GM12878 (cell line): ENCODE data around the gene RIPK3. TPM values are rescaled to one million over a fixed set of nuclear protein-coding genes. Genes with fewer than 3 reads are reported as not detected.

ENCODE experiments used
- ATAC-seq: fragments of 200-7000 bp; cut with Tn5 transposase; 3 replicates; pipeline ENCODE4 v1.9.1; 2020; ENCODE audit warnings: mild to moderate bottlenecking, moderate library complexity
- BruUV-seq: library from RNA; stranded (reverse); fragments of 400-500 nt; replicated peaks from 2 replicates; lab custom pipeline; 2021; lab: Mats Ljungman, UMichigan
- CTCF ChIA-PET: fragments of 300-600 bp; sonication (Branson Sonifier 250); formaldehyde crosslinking; extraction: SDS; loops from one replicate; lab custom pipeline; 2021; ENCODE audit warnings: inconsistent platforms; lab: Yijun Ruan, JAX
- POLR2A ChIA-PET: fragments of 350-600 bp; formaldehyde crosslinking; extraction: SDS; loops from one replicate; lab custom pipeline; 2021; ENCODE audit warnings: inconsistent platforms; lab: Charles Lee
- RAD21 ChIA-PET: fragments of 300-600 bp; sonication (Branson Sonifier 250); formaldehyde crosslinking; loops from one replicate; lab custom pipeline; 2023; ENCODE audit warnings: antibody characterized with exemption; ENCODE audit not compliant: unreplicated experiment; lab: Charles Lee
- SMC1A ChIA-PET: fragments of 300-600 bp; sonication (Branson Sonifier 250); formaldehyde crosslinking; loops from one replicate; lab custom pipeline; 2023; ENCODE audit not compliant: unreplicated experiment, uncharacterized antibody; lab: Charles Lee
- DNase-seq: peaks from one replicate; pipeline ENCODE4 v3.0.0-alpha.2; 2011; ENCODE audit warnings: low read depth, low spot score
- FAIRE-seq: peaks from 3 replicates; lab custom pipeline; 2011; peaks lifted over from hg19 to GRCh38; lab: Jason Lieb, UNC
- H2AFZ ChIP-seq: 2 replicates; pipeline ENCODE4 v1.6.0; 2011; ENCODE audit warnings: low read depth, low read length, control low read depth; ENCODE audit not compliant: control insufficient read depth
- H3K27ac ChIP-seq: 2 replicates; pipeline ENCODE4 v1.5.1; 2011; ENCODE audit warnings: control low read depth; ENCODE audit not compliant: control insufficient read depth, insufficient read depth
- H3K27me3 ChIP-seq, 2 experiments: replicated peaks in 1 of 2; 2 replicates each; pipeline versions ENCODE4 v1.6.0 to v1.6.1; 2011; ENCODE audit warnings: low read length in 1 of 2; ENCODE audit not compliant: control insufficient read depth in 2 of 2, insufficient read depth in 2 of 2
- H3K36me3 ChIP-seq, 2 experiments: 2 replicates each; pipeline ENCODE4 v1.5.1; 2011; ENCODE audit warnings: low read length in 1 of 2; ENCODE audit not compliant: control insufficient read depth in 2 of 2, insufficient read depth in 2 of 2
- H3K4me1 ChIP-seq: 2 replicates; pipeline ENCODE4 v1.6.1; 2011; ENCODE audit warnings: mild to moderate bottlenecking, low read length, moderate library complexity, mixed read lengths; ENCODE audit not compliant: control insufficient read depth, insufficient read depth
- H3K4me2 ChIP-seq: 2 replicates; pipeline ENCODE4 v1.6.0; 2011; ENCODE audit warnings: control low read depth; ENCODE audit not compliant: control insufficient read depth, insufficient read depth
- H3K4me3 ChIP-seq: fragments of 200-600 bp; sonication (generic); 2 replicates; pipeline ENCODE4 v1.5.1; 2016
- H3K79me2 ChIP-seq: 2 replicates; pipeline ENCODE4 v1.6.0; 2011; ENCODE audit warnings: low read length; ENCODE audit not compliant: control insufficient read depth, insufficient read depth
- H3K9ac ChIP-seq: 2 replicates; pipeline ENCODE4 v1.8.0; 2011; ENCODE audit warnings: low read length, control low read depth, mixed read lengths; ENCODE audit not compliant: control insufficient read depth, insufficient read depth
- H3K9me3 ChIP-seq: replicated peaks from 3 replicates; pipeline ENCODE4 v1.5.1; 2011; ENCODE audit warnings: mild to moderate bottlenecking, low read length; ENCODE audit not compliant: control insufficient read depth, insufficient read depth
- H4K20me1 ChIP-seq: 2 replicates; pipeline ENCODE4 v1.6.0; 2011; ENCODE audit not compliant: control insufficient read depth, insufficient read depth
- ATF2 ChIP-seq: IDR thresholded peaks from 2 replicates; pipeline ENCODE4 v1.6.1; 2012; ENCODE audit warnings: low read length, inconsistent platforms
- JUND ChIP-seq: IDR thresholded peaks from 2 replicates; pipeline ENCODE4 v1.6.1; 2012; ENCODE audit warnings: low read depth, mild to moderate bottlenecking, low read length, improper control_type of control experiment, moderate library complexity
- MLLT1 ChIP-seq: fragments of 450-650 bp; IDR thresholded peaks from 2 replicates; pipeline ENCODE4 v1.6.1; 2016; ENCODE audit warnings: mild to moderate bottlenecking
- NR2F1 ChIP-seq: fragments of 450-650 bp; conservative IDR thresholded peaks from 2 replicates; pipeline ENCODE4 v1.6.1; 2017; ENCODE audit warnings: mild to moderate bottlenecking
- POLR2A ChIP-seq: IDR thresholded peaks from 2 replicates; pipeline ENCODE4 v1.6.1; 2011; ENCODE audit warnings: low read depth, mild to moderate bottlenecking, low read length
- RB1 ChIP-seq: fragments of 450-650 bp; formaldehyde crosslinking; IDR thresholded peaks from 2 replicates; pipeline ENCODE4 v1.6.1; 2017; ENCODE audit warnings: mild to moderate bottlenecking, borderline replicate concordance
- SREBF2 ChIP-seq: IDR thresholded peaks from 2 replicates; pipeline ENCODE4 v1.6.1; 2012; ENCODE audit warnings: mild to moderate bottlenecking, low read length
- TCF12 ChIP-seq: IDR thresholded peaks from 2 replicates; pipeline ENCODE4 v1.6.1; 2011; ENCODE audit warnings: low read depth, mild to moderate bottlenecking, low read length
- USF1 ChIP-seq: IDR thresholded peaks from 2 replicates; pipeline ENCODE4 v1.6.1; 2011; ENCODE audit warnings: borderline replicate concordance, low read depth, mild to moderate bottlenecking, moderate library complexity, mixed read lengths, low read length; ENCODE audit not compliant: insufficient read depth; ENCODE audit errors: extremely low read length
- ZNF384 ChIP-seq: IDR thresholded peaks from 2 replicates; pipeline ENCODE4 v1.6.1; 2012; ENCODE audit warnings: low read depth, mild to moderate bottlenecking, low read length, improper control_type of control experiment, borderline replicate concordance
- WGBS: methylation state at CpG from one replicate; pipeline ENCODE4 v1.1.6; 2016; ENCODE audit warnings: low lambda C conversion rate; ENCODE audit not compliant: insufficient replicate concordance, insufficient coverage; ENCODE audit errors: missing lambda C conversion rate; 5-methylcytosine and 5-hydroxymethylcytosine counted together
- in situ Hi-C: fragments of 300-500 bp; cut with MboI; formaldehyde crosslinking; loops from 9 replicates; pipeline ENCODE4 v1.14.3; 2018; ENCODE audit warnings: mixed read lengths
- intact Hi-C: fragments of 100-400 bp; cut with micrococcal nuclease; formaldehyde crosslinking; loops from one replicate; pipeline ENCODE4 v1.14.2; 2022; ENCODE audit not compliant: unreplicated experiment
- polyA plus RNA-seq, 11 experiments: library from polyadenylated mRNA; depleted of rRNA in 4 of 11; unstranded in 6 of 11; stranded (reverse) in 5 of 11; fragments of >200 nt; fragmentation: Nextera tagmentation in 4 of 11; fragmentation: Illumina TruSeq in 1 of 11; extraction: Ambion mirVana in 4 of 11; extraction: Trizol in 1 of 11; gene quantifications; 1 replicate in 1 of 11; 2 replicates in 10 of 11; pipeline versions ENCODE4 v1.2.1 to v1.2.3, GENCODE V29; 2011 to 2016; ENCODE audit warnings: inconsistent platforms in 2 of 11, missing spikeins in 2 of 11, low read depth in 1 of 11
- total RNA-seq, 4 experiments: library from RNA; depleted of rRNA in 3 of 4; stranded (reverse); fragments of >200 nt in 3 of 4; fragmentation: Illumina TruSeq in 1 of 4; extraction: Trizol in 1 of 4; gene quantifications; 2 replicates each; pipeline versions ENCODE4 v1.2.1 to v1.2.3, GENCODE V29; 2013 to 2021

RIPK3 gene
- total and polyA plus RNA-seq, 10 of the 15 experiments (the other 5 are each of a cell fraction or from before 2014, with no cell fraction given), result 2.0 to 13.6 (median 8.1) TPM

GRCh38 chr14:24329736-24330135, 10.1 kb downstream of the RIPK3 start:
- H3K4me1 ChIP-seq, result peaks cover 18% of the 10 kb centered on the region
- RAD21 ChIA-PET, result interaction anchor here (0.8 to 3.9 kb wide), 2 partner anchors 87 to 102 kb away, joined by 5 to 26 read pairs; no protein-coding TSS in a partner anchor
- no TSS peak for BruUV-seq
- TF ChIP-seq POLR2A (no peak), USF1 (peak; percentile 14)
- ATAC-seq, result no peak
- 33% methylated on average over 9 of the region's 9 CpGs for WGBS
- POLR2A ChIA-PET, result no interaction called here
- no peaks in the 10 kb centered on the region for H3K36me3 ChIP-seq
- no peaks in the 10 kb centered on the region for H4K20me1 ChIP-seq
- no peak for FAIRE-seq
- H3K4me3 ChIP-seq, result no peak overlapping the region
- DNase-seq, result no peak
- H3K4me2 ChIP-seq, result no peak overlapping the region
- no peaks in the 10 kb centered on the region for H3K9me3 ChIP-seq
- in situ Hi-C loops (loop anchor here (5.0 kb wide), 1 partner anchor 103 kb away; no protein-coding TSS in a partner anchor), intact Hi-C loops (loop anchor here (5.0 kb wide), 1 partner anchor 38 kb away; the partner anchor contains the start of gene NFATC4)
- H2AFZ ChIP-seq, result no peak overlapping the region
- SMC1A ChIA-PET, result interaction anchor here (0.9 to 2.1 kb wide), 2 partner anchors 102 to 108 kb away, joined by 4 to 11 read pairs; no protein-coding TSS in a partner anchor
- no peaks in the 10 kb centered on the region for H3K79me2 ChIP-seq
- H3K27ac ChIP-seq, result no peak overlapping the region
- peaks cover 2 to 11% of the 10 kb centered on the region in 2 experiments; a peak in 3 of 4 replicates for H3K27me3 ChIP-seq
- no peak overlapping the region for H3K9ac ChIP-seq
- CTCF ChIA-PET, result interaction anchor here (0.8 to 16.6 kb wide), 8 partner anchors 10 to 110 kb away, joined by 3 to 452 read pairs (median 13); partner anchors contain the start of genes CBLN3, CIDEB, KHNYN and LTB4R2

GRCh38 chr14:24329073-24329663, 10.6 kb downstream of the RIPK3 start:
- ChIA-PET RAD21 (interaction anchor here (3.9 kb wide), 1 partner anchor 102 kb away, joined by 26 read pairs; no protein-coding TSS in a partner anchor), CTCF (interaction anchor here (0.8 to 16.6 kb wide), 6 partner anchors 10 to 110 kb away, joined by 3 to 452 read pairs (median 13); partner anchors contain the start of genes CBLN3, KHNYN, RIPK3 and SDR39U1), SMC1A (interaction anchor here (0.9 to 2.1 kb wide), 2 partner anchors 102 to 108 kb away, joined by 4 to 11 read pairs; no protein-coding TSS in a partner anchor), POLR2A (no interaction called here)
- Histone ChIP-seq H3K27ac (no peak overlapping the region), H3K4me1 (peaks cover 15% of the 10 kb centered on the region), H3K4me2 (no peak overlapping the region), H3K36me3 (no peaks in the 10 kb centered on the region), H3K4me3 (no peak overlapping the region), H3K9me3 (no peaks in the 10 kb centered on the region), H4K20me1 (no peaks in the 10 kb centered on the region), H3K9ac (no peak overlapping the region), H3K27me3 (peaks cover 2 to 6% of the 10 kb centered on the region in 2 experiments; a peak in 3 of 4 replicates), H2AFZ (no peak overlapping the region), H3K79me2 (no peaks in the 10 kb centered on the region)
- no peak for DNase-seq
- no peak for FAIRE-seq
- no TSS peak for BruUV-seq
- 55% methylated on average over 12 of the region's 12 CpGs for WGBS
- intact Hi-C loops, result no loop called here
- in situ Hi-C loops, result no loop called here
- ATAC-seq, result no peak
- no peak for TF ChIP-seq MLLT1
- TF ChIP-seq RB1, result no peak
- TF ChIP-seq TCF12, result no peak
- TF ChIP-seq JUND, result no peak
- TF ChIP-seq ZNF384, result no peak
- no peak for TF ChIP-seq NR2F1
- no peak for TF ChIP-seq SREBF2
- no peak for TF ChIP-seq ATF2
